ENCODE data around the gene ADGB.
"Not testable (repeated sequence)": the region's sequence is repeated elsewhere in the genome, so short reads cannot be mapped to it uniquely, and the experiment has no call there.

Gene ADGB

DNA sequence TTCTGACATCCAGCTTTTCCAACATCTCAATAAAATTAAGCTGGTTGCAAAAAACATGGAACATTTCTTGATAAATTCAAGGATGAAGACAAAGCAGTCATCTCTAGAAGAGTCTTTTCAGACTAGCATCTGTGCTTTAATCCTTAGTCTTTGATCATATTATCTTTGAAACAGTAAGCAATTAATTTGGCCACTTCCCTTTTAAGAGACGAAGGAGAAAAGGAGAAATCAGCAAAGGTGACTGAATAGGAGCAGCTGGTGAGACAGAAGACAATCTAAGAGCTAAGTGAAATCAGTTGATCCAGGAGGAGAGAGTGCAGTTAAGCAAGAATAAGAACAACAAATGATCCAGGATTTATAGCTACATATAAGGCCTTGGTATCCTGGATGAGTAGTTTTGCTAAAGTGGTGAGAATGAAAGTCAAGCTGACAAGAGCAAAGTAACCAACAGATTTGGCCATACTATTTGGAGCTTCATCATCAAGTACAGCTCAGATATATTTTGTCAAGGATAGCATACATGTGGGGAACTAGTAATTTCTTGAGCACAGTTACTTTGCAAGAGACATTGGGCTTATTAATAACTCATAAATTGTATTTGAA, 215.5 kb downstream of the ADGB start:
- TF ChIP-seq, protein P1, sequence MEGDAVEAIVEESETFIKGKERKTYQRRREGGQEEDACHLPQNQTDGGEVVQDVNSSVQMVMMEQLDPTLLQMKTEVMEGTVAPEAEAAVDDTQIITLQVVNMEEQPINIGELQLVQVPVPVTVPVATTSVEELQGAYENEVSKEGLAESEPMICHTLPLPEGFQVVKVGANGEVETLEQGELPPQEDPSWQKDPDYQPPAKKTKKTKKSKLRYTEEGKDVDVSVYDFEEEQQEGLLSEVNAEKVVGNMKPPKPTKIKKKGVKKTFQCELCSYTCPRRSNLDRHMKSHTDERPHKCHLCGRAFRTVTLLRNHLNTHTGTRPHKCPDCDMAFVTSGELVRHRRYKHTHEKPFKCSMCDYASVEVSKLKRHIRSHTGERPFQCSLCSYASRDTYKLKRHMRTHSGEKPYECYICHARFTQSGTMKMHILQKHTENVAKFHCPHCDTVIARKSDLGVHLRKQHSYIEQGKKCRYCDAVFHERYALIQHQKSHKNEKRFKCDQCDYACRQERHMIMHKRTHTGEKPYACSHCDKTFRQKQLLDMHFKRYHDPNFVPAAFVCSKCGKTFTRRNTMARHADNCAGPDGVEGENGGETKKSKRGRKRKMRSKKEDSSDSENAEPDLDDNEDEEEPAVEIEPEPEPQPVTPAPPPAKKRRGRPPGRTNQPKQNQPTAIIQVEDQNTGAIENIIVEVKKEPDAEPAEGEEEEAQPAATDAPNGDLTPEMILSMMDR (IDR thresholded peaks at IDR 0.05; ENCODE audit: borderline replicate concordance, insufficient read depth, low read depth, low read length), result no peak
- H3K4me3 ChIP-seq (ENCODE audit: low read depth, low read length), result no peak overlapping the region

DNA sequence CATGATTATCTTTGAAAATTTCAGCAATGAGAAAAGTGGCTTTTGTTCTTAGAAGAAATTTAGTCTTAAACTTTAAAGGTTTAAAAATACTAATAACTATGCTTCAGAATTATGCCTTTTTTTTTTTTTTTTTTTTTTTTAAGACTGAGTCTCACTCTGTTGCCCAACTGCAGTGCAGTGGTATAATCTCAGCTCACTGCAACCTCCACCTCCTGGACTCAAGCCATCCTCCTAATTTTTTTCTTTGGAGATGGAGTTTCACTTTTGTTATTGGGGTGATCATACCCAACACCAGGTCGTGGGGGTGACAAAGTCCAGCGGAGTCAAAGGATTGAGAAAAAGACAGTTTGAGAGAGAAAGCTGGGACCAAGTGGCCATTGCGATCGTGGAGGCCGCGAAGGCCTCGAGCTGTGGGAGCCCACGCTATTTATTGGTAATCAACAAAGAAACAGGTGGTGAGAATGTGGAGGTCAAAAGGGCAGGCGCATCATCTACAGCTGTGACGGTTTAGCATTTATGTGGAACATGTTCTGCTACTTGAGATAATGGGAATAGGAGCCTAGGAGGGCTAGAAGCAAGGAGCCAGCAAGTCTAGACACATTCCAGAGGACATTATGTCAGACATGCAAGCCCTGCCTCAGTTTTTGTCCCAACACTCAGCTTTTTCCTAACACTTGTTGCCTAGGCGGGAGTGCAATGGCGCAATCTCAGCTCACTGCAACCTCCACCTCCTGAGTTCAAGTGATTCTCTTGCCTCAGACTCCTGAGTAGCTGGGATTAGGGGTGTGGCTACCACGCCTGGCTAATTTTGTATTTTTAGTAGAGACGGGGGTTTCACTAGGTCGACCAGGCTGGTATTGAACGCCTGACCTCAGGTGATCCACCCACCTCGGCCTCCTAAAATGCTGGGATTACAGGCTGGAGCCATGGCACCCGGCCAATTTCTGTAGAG, 217.0 kb downstream of the ADGB start:
- not testable (repeated sequence) for H3K4me3 ChIP-seq (ENCODE audit: low read depth, low read length)

DNA sequence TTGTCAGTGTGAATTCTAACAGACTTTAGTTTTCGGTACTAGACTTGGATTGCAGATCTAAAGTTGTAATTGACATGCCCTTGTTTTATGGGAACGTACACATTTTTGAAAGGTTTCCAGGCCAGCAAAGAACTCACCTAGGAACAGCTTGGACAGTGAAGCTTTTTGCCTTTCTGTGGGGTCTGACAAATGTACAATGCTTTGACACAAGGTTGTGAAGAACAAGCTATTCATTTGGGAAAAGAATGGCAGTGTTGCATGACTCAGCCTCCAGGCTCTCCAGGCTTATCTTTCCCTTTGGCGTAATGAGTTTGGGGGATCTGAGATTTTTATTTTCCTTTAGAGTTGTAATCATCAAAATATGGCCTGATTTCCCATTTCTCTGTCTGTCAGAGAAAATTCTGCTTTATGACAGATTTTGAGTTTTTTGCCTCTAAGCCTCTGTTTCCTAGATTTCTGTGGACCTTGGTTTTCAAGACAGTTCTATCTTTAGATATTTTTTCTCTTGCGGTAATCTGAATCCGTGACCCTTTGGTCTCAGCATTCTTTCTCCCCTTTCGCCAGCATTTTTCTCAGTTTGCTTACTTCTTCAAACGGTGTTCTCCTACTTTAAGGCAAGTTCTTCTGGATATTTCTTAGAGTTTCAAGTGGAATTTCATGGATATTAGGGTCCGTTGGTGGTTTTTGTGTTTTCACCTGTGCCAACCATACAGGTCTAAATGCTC, 221.0 kb downstream of the ADGB start:
- TF ChIP-seq, protein P1 (IDR thresholded peaks at IDR 0.05; ENCODE audit: borderline replicate concordance, insufficient read depth, low read depth, low read length), result no peak
- no peak overlapping the region for H3K4me3 ChIP-seq (ENCODE audit: low read depth, low read length)

DNA sequence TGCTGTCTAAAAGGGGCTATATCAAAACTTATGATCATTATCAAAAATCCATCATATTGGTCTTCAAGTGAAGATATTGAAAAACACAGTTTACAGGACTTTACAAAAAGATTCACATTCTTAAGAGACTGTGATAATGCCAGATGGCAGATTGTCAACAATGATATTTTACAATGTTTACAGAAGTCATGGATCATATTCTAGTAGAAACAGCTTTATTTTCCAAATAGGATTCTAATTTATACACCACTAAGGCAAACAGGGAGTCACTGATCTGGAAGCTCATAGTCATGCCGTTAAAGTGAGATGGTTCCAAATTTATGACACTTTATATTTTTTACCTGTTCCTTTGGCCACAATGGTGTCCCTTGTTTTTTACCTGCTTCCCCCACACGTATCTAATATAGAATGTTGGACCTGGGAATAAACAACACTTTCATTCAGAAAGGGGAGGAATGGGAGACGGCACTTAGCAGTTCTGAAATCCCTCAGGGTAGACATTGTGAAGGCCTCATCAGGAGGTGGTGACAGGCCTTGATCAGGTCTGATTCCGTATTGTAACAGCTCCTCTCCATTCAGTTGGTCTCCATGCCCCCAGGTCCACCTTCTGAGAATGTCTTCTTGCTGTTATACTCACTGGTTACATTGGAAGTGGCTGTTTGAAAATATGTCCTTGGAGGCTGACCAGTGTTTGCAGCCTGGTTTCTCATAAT, 228.6 kb downstream of the ADGB start:
- no peak overlapping the region for H3K4me3 ChIP-seq (ENCODE audit: low read depth, low read length)
- TF ChIP-seq, protein P1 (IDR thresholded peaks at IDR 0.05; ENCODE audit: borderline replicate concordance, insufficient read depth, low read depth, low read length), result no peak

DNA sequence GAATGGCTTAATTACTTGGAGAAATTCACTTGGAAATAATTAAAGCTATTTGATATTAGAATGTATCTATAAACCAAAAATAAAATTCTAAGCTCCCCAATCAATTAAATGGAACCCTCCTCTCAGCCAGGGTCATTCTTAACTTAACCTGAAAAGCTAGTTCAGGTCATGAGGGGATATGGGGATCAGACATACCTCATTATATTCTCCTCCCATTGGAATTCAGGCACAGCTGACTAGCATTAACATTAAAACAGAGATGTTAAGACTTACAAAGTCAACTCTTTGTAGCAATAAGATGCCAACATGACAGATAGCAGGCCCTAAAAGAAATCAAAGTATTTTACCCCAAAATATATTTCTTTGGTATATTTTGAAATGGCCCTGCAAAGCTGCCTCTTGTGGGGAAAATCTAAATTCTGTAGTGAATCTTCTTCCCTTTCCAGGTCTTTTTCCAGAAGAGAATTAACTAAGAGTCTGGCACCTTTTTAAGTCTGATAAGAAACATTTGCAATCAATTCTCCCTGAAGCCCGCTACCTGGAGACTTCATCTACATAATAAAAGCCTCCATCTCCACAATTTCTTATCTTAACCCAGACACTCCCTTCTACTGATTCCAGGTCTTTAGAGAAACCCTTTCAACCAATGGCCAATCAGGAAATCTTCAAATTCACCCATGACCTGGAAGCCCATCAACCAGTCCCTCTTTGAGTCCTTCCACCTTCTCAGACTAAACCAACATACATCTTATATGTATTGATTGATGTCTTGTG, 231.2 kb downstream of the ADGB start:
- no peak overlapping the region for H3K4me3 ChIP-seq (ENCODE audit: low read depth, low read length)

DNA sequence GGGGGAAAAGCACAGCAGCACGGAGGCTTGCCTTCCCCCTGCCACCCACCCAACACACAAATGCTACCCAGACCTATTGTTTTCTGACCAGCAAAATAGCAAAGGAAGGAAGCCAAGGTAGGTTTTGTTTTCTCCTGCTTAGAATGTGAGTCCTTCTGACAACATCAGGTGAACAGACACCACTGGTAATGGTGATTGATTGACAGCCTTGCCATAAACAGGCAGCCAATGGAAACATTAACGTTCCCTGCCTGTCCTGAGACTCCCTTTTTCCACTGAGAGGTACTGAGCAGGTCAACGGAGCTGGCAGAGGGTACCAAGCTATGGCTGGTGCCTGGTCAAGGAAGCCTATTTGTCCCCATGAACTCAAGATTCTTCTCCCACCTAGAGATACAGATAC, 234.4 kb downstream of the ADGB start:
- no peak overlapping the region for H3K4me3 ChIP-seq (ENCODE audit: low read depth, low read length)
- TF ChIP-seq, protein P1 (IDR thresholded peaks at IDR 0.05; ENCODE audit: borderline replicate concordance, insufficient read depth, low read depth, low read length), result no peak

More for the DNA sequence above, 231.2 kb downstream of the ADGB start:
- TF ChIP-seq, protein P1 (IDR thresholded peaks at IDR 0.05; ENCODE audit: borderline replicate concordance, insufficient read depth, low read depth, low read length), result no peak
